Liver (tissue), 3 donors: ENCODE data around the gene DCLK2.

ENCODE experiments used
- ATF3 ChIP-seq: IDR thresholded peaks from 2 replicates; pipeline ENCODE4 v1.6.1; 2016; ENCODE audit warnings: antibody characterized with exemption
- CTCF ChIP-seq: fragments of 150-350 bp; IDR thresholded peaks from 2 replicates; pipeline ENCODE4 v1.5.1; 2017; ENCODE audit warnings: improper control_type of control experiment, low read depth, low read length; ENCODE audit not compliant: missing input control
- FOXA1 ChIP-seq: IDR thresholded peaks from 2 replicates; pipeline ENCODE4 v1.6.1; 2016; ENCODE audit warnings: antibody characterized with exemption
- GABPA ChIP-seq, 2 donors: IDR thresholded peaks in 1 of 2; conservative IDR thresholded peaks in 1 of 2; 2 replicates each; pipeline ENCODE4 v1.6.1; 2016; ENCODE audit warnings: antibody characterized with exemption in 2 of 2, mild to moderate bottlenecking in 1 of 2, moderate library complexity in 1 of 2
- HNF4A ChIP-seq, 2 donors: conservative IDR thresholded peaks; 2 replicates each; pipeline ENCODE4 v1.6.1; 2016; ENCODE audit warnings: antibody characterized with exemption in 2 of 2, mild to moderate bottlenecking in 2 of 2
- JUND ChIP-seq, 2 donors: IDR thresholded peaks; 2 replicates each; pipeline ENCODE4 v1.6.1; 2016; ENCODE audit warnings: antibody characterized with exemption in 2 of 2
- MAX ChIP-seq: IDR thresholded peaks from 2 replicates; pipeline ENCODE4 v1.6.1; 2016; ENCODE audit warnings: antibody characterized with exemption
- REST ChIP-seq: IDR thresholded peaks from 2 replicates; pipeline ENCODE4 v1.6.1; 2016; ENCODE audit warnings: antibody characterized with exemption, mild to moderate bottlenecking
- RXRA ChIP-seq, 2 donors: IDR thresholded peaks; 2 replicates each; pipeline ENCODE4 v1.6.1; 2017 to 2018; ENCODE audit warnings: antibody characterized with exemption in 2 of 2, mild to moderate bottlenecking in 1 of 2
- SP1 ChIP-seq: IDR thresholded peaks from 2 replicates; pipeline ENCODE4 v1.6.1; 2018; ENCODE audit warnings: antibody characterized with exemption, mild to moderate bottlenecking
- TAF1 ChIP-seq: conservative IDR thresholded peaks from 2 replicates; pipeline ENCODE4 v1.6.1; 2016; ENCODE audit warnings: antibody characterized with exemption, mild to moderate bottlenecking
- YY1 ChIP-seq: IDR thresholded peaks from 2 replicates; pipeline ENCODE4 v1.6.1; 2016; ENCODE audit warnings: antibody characterized with exemption, mild to moderate bottlenecking
- ZBTB33 ChIP-seq: IDR thresholded peaks from 2 replicates; pipeline ENCODE4 v1.6.1; 2016; ENCODE audit warnings: antibody characterized with exemption
- donor health status: healthy.
- donor health status: healthy.

- no peak for TF ChIP-seq CTCF
- no peak for TF ChIP-seq JUND (IDR thresholded peaks at IDR 0.05)
- TF ChIP-seq REST, result no peak
- no peak for TF ChIP-seq RXRA (IDR thresholded peaks at IDR 0.05)
- no peak for TF ChIP-seq MAX
- no peak for TF ChIP-seq FOXA1
- TF ChIP-seq YY1, result no peak
- no peak for TF ChIP-seq SP1
- TF ChIP-seq GABPA (IDR thresholded peaks at IDR 0.05 in 1 of 2, conservative IDR thresholded peaks at IDR 0.05 in 1 of 2), result no peak
- TF ChIP-seq ZBTB33, result no peak
- no peak for TF ChIP-seq HNF4A (conservative IDR thresholded peaks at IDR 0.05)
- no peak for TF ChIP-seq ATF3
- TF ChIP-seq TAF1, result no peak
Measured at GRCh38 chr4:150250998-150251651, 172.9 kb downstream of the DCLK2 start.
